ENCODE measurements around the gene PPP3CA. TPM values are rescaled to one million over a fixed set of nuclear protein-coding genes. Genes with fewer than 3 reads are reported as not detected.

Gene PPP3CA
- total and polyA plus RNA-seq, 2 of the 8 experiments (the other 6 are each of a cell fraction or from before 2014, with no cell fraction given) = 7.9 to 35.0 TPM

- H3K23ac ChIP-seq (ENCODE audit: insufficient read length) = no peak overlapping the region
- no peak overlapping the region for H2BK5ac ChIP-seq (ENCODE audit: low read depth, low read length)
- H4K91ac ChIP-seq (replicated peaks; ENCODE audit: insufficient read length, low read length) = no peak overlapping the region
- H2BK20ac ChIP-seq (ENCODE audit: low read length) = no peak overlapping the region
- POLR2A ChIA-PET (ENCODE audit: partially characterized antibody) = no interaction called here
- 0% methylated on average over 1 of the region's 1 CpG; no CpG with 5 or more reads in 1 of the 2 experiments for WGBS, 2 experiments (ENCODE audit: extremely low coverage in 1 of 2, insufficient coverage in 1 of 2, insufficient read length in 1 of 2, insufficient replicate concordance in 2 of 2, low coverage in 1 of 2, low lambda C conversion rate in 2 of 2, missing lambda C conversion rate in 1 of 2)
- no peaks in the 10 kb centered on the region for H3K79me1 ChIP-seq (ENCODE audit: low read depth, low read length)
- H3K27me3 ChIP-seq (replicated peaks in 1 of 4; ENCODE audit: control insufficient read depth in 3 of 4, extremely low read depth in 1 of 4, insufficient read depth in 3 of 4, low read length in 3 of 4) = no peaks in the 10 kb centered on the region
- H3K79me2 ChIP-seq (ENCODE audit: control insufficient read depth in 1 of 2, insufficient read depth in 2 of 2, low read length in 2 of 2) = peaks cover 0 to 34% of the 10 kb centered on the region in 2 experiments; a peak in 2 of 4 replicates
- H3K4me3 ChIP-seq (ENCODE audit: extremely low read depth in 1 of 4, insufficient read depth in 2 of 4, low read depth in 3 of 4, low read length in 4 of 4) = no peak overlapping the region
- H2BK12ac ChIP-seq (ENCODE audit: low read depth, low read length) = no peak overlapping the region
- peaks cover 2 to 11% (median 5%) of the 10 kb centered on the region in 4 experiments; a peak in 4 of 7 replicates for H3K4me1 ChIP-seq (replicated peaks in 1 of 4; ENCODE audit: control insufficient read depth in 3 of 4, insufficient read depth in 4 of 4, low read length in 3 of 4)
- H3K14ac ChIP-seq (ENCODE audit: insufficient read length) = no peak overlapping the region
- no peak overlapping the region for H4K5ac ChIP-seq (ENCODE audit: insufficient read length, low read depth, low read length)
- no peak for FAIRE-seq
- H2BK15ac ChIP-seq (ENCODE audit: low read length) = no peak overlapping the region
- peaks cover 0 to 1% of the 10 kb centered on the region in 2 experiments for H4K20me1 ChIP-seq (replicated peaks in 1 of 2; ENCODE audit: control insufficient read depth in 1 of 2, insufficient read depth in 2 of 2, low read length in 2 of 2)
- H3K4ac ChIP-seq (replicated peaks; ENCODE audit: insufficient read length, low read depth, low read length) = no peak overlapping the region
- H4K8ac ChIP-seq (ENCODE audit: extremely low read depth, insufficient read depth, low read length) = no peak overlapping the region
- no peak overlapping the region for H3K9ac ChIP-seq (replicated peaks in 1 of 4; ENCODE audit: extremely low read depth in 1 of 4, low read depth in 3 of 4, low read length in 3 of 4)
- no peak overlapping the region for H2AK5ac ChIP-seq (ENCODE audit: low read depth, low read length)
- CTCF ChIA-PET (ENCODE audit: partially characterized antibody) = interaction anchor here (0.6 to 0.7 kb wide), 2 partner anchors 193 to 435 kb away, joined by 3 read pairs; no protein-coding TSS in a partner anchor
- H3K9me3 ChIP-seq (ENCODE audit: insufficient read depth in 2 of 2, low read depth in 1 of 2, low read length in 1 of 2) = no peaks in the 10 kb centered on the region
- H3K4me2 ChIP-seq (ENCODE audit: insufficient read depth in 1 of 2, low read depth in 2 of 2, low read length in 2 of 2) = no peak overlapping the region
- H3K56ac ChIP-seq (replicated peaks; ENCODE audit: insufficient read length, low read depth, low read length) = no peak overlapping the region
- no peaks in the 10 kb centered on the region for H3K23me2 ChIP-seq (ENCODE audit: low read depth, low read length)
- H2BK120ac ChIP-seq (replicated peaks; ENCODE audit: low read depth, low read length) = no peak overlapping the region
- H2AFZ ChIP-seq (ENCODE audit: low read length) = no peak overlapping the region
- TF ChIP-seq BRCA1 (IDR thresholded peaks at IDR 0.05; ENCODE audit: low read depth, low read length) = no peak
- no peak for TF ChIP-seq SIX5 (IDR thresholded peaks at IDR 0.05; ENCODE audit: low read depth, low read length)
- TF ChIP-seq JUN (IDR thresholded peaks at IDR 0.05; ENCODE audit: low read depth, low read length) = no peak
- TF ChIP-seq CBX5 (IDR thresholded peaks at IDR 0.05; ENCODE audit: low read depth, low read length) = no peak
- H3K36me3 ChIP-seq (ENCODE audit: control insufficient read depth in 2 of 4, insufficient read depth in 4 of 4, low read length in 3 of 4) = no peaks in the 10 kb centered on the region
- no peak overlapping the region for H3K18ac ChIP-seq (ENCODE audit: extremely low read depth, low read length)
- no peak for DNase-seq (ENCODE audit: low read depth in 1 of 2, low spot score in 2 of 2)
- no peak overlapping the region for H3K27ac ChIP-seq (ENCODE audit: low read depth, low read length)
Observed at GRCh38 chr4:101277671-101278070, 69.7 kb downstream of the PPP3CA start.

Data from H1 (cell line).